HG03439 (cell line): Measurements from ENCODE around the gene NRBP1.

Experiments used
- ATAC-seq: cut with Tn5 transposase; IDR thresholded peaks from one replicate; pipeline ENCODE4 v1.9.1; 2021; ENCODE audit warnings: mild to moderate bottlenecking, moderate library complexity; ENCODE audit not compliant: unreplicated experiment

Gene NRBP1

GRCh38 chr2:27489498-27490397 is 61.3 kb downstream of the NRBP1 start, which contains the start of gene IFT172:
TSS of gene IFT172 (minus strand) at chr2:27489743. CDS start at chr2:27489653, 90 bp downstream.
- ATAC-seq: peak; percentile 93
